ENCODE measurements around the gene DPPA5.
A peak's percentile ranks its signal among the peaks of the same experiment; 100 is the strongest.
"Not testable (repeated sequence)": the region's sequence is repeated elsewhere in the genome, so short reads cannot be mapped to it uniquely, and the experiment has no call there.

The DPPA5 gene

GRCh38 chr6:73353636-73354593 is at the start of gene DPPA5:
Gene DPPA5, minus strand, starts transcription at chr6:73354276. Its CDS starts 51 bp downstream, at chr6:73354225.
- no peak for DNase-seq

- DNase-seq, result no peak
These were observed 46.6 kb upstream of the DPPA5 start for GRCh38 chr6:73400656-73401055.

GRCh38 chr6:73395875-73396274 is 41.8 kb upstream of the DPPA5 start:
- DNase-seq, result no peak

GRCh38 chr6:73394577-73395354 is 40.7 kb upstream of the DPPA5 start, which contains the start of gene DDX43:
Gene DDX43, plus strand, starts transcription at chr6:73394828. Its CDS starts 78 bp downstream, at chr6:73394906.
- DNase-seq, result peak; percentile 92

- DNase-seq, result no peak
These were observed 39.2 kb upstream of the DPPA5 start for GRCh38 chr6:73393278-73393677.

GRCh38 chr6:73392188-73392587 is 38.1 kb upstream of the DPPA5 start:
- DNase-seq, result not testable (repeated sequence)

- DNase-seq, result no peak
These were observed 37.6 kb upstream of the DPPA5 start for GRCh38 chr6:73391675-73392074.

- no peak for DNase-seq
These were observed 35.8 kb upstream of the DPPA5 start for GRCh38 chr6:73389854-73390253.

GRCh38 chr6:73388800-73389512 is 34.9 kb upstream of the DPPA5 start:
- DNase-seq, result peak; percentile 39

- no peak for DNase-seq
These were observed 34.3 kb upstream of the DPPA5 start for GRCh38 chr6:73388433-73388799.

GRCh38 chr6:73382462-73383113 is 28.5 kb upstream of the DPPA5 start:
- DNase-seq, result no peak

GRCh38 chr6:73381531-73381930 is 27.5 kb upstream of the DPPA5 start:
- DNase-seq, result not testable (repeated sequence)

- no peak for DNase-seq
These were observed 23.1 kb upstream of the DPPA5 start for GRCh38 chr6:73377225-73377624.

GRCh38 chr6:73375216-73375615 is 21.1 kb upstream of the DPPA5 start:
- DNase-seq, result no peak

GRCh38 chr6:73372516-73372915 is 18.4 kb upstream of the DPPA5 start:
- no peak for DNase-seq

- DNase-seq, result no peak
These were observed 17.9 kb upstream of the DPPA5 start for GRCh38 chr6:73371984-73372383.

GRCh38 chr6:73369563-73369962 is 15.5 kb upstream of the DPPA5 start, which contains the start of gene OOEP:
Gene OOEP, minus strand, starts transcription at chr6:73369897. Its CDS starts 105 bp downstream, at chr6:73369792.
- DNase-seq, result no peak

- no peak for DNase-seq
These were observed 15.1 kb upstream of the DPPA5 start for GRCh38 chr6:73369157-73369556.

GRCh38 chr6:73368675-73369074 is 14.6 kb upstream of the DPPA5 start:
- DNase-seq, result no peak

- no peak for DNase-seq
These were observed 13.8 kb upstream of the DPPA5 start for GRCh38 chr6:73367761-73368355.

- no peak for DNase-seq
These were observed 10.5 kb upstream of the DPPA5 start for GRCh38 chr6:73364549-73364948.

- no peak for DNase-seq
These were observed 10.0 kb upstream of the DPPA5 start for GRCh38 chr6:73364121-73364520.

Data from NCI-H2227 treated with DMSO at 0.1 percent for 48 hours (cell line).